Breast epithelium (tissue), 4 donors: ENCODE measurements around the gene NSL1. TPM values are rescaled to one million over a fixed set of nuclear protein-coding genes. Genes with fewer than 3 reads are reported as not detected.
"Not testable (repeated sequence)": the region's sequence is repeated elsewhere in the genome, so short reads cannot be mapped to it uniquely, and the experiment has no call there.

Experiments
- DNase-seq, 2 donors: peaks; one replicate each; pipeline ENCODE4 v3.0.0-alpha.2; 2019; ENCODE audit warnings: low spot score in 2 of 2
- H3K27ac ChIP-seq, 2 donors: fragments of 200-600 bp; sonication (generic) in 1 of 2; one replicate each; pipeline ENCODE4 v1.5.1; 2016 to 2019; ENCODE audit warnings: mild to moderate bottlenecking in 1 of 2
- H3K27me3 ChIP-seq, 2 donors: fragments of 200-600 bp; sonication (generic) in 1 of 2; one replicate each; pipeline versions ENCODE4 v1.5.1 to v1.6.0; 2017 to 2019; ENCODE audit warnings: control low read depth in 1 of 2, mild to moderate bottlenecking in 1 of 2
- H3K36me3 ChIP-seq: fragments of 200-600 bp; one replicate; pipeline ENCODE4 v1.5.1; 2019
- H3K4me1 ChIP-seq, 2 donors: fragments of 200-600 bp; sonication (generic); one replicate each; pipeline ENCODE4 v1.5.1; 2016 to 2019; ENCODE audit warnings: control low read depth in 1 of 2
- H3K4me3 ChIP-seq, 3 donors: fragments of 200-600 bp; sonication (generic); 1 replicate in 2 of 3; 2 replicates in 1 of 3; pipeline ENCODE4 v1.5.1; 2016 to 2019; ENCODE audit warnings: mild to moderate bottlenecking in 3 of 3, moderate library complexity in 2 of 3
- H3K9me3 ChIP-seq, 2 donors: fragments of 200-600 bp; sonication (generic) in 1 of 2; one replicate each; pipeline ENCODE4 v1.5.1; 2016 to 2019; ENCODE audit warnings: control low read depth in 1 of 2
- POLR2A ChIP-seq: fragments of 450-650 bp; IDR thresholded peaks from one replicate; pipeline ENCODE4 v1.6.1; 2016; ENCODE audit warnings: antibody characterized with exemption, mild to moderate bottlenecking, moderate library complexity
- POLR2AphosphoS5 ChIP-seq, 3 donors: sonication (generic); formaldehyde crosslinking; IDR thresholded peaks; one replicate each; pipeline ENCODE4 v1.6.1; 2017; ENCODE audit warnings: antibody characterized with exemption in 3 of 3
- intact Hi-C: fragments of 100-400 bp; cut with DNase I; formaldehyde crosslinking; loops from one replicate; pipeline ENCODE4 v1.15.1; 2023; ENCODE audit warnings: low total_unique reads
- total RNA-seq, 3 donors: library from RNA; depleted of rRNA; stranded (reverse); fragments of >200 nt; gene quantifications; one replicate each; pipeline ENCODE4 v1.1.0, GENCODE V29; 2016
- TF ChIP-seq, protein P1 (sequence below), 3 donors: fragments of 450-650 bp; IDR thresholded peaks; one replicate each; pipeline ENCODE4 v1.5.1; 2016 to 2017; ENCODE audit warnings: antibody characterized with exemption in 3 of 3, mild to moderate bottlenecking in 3 of 3, moderate library complexity in 3 of 3

The NSL1 gene, protein sequence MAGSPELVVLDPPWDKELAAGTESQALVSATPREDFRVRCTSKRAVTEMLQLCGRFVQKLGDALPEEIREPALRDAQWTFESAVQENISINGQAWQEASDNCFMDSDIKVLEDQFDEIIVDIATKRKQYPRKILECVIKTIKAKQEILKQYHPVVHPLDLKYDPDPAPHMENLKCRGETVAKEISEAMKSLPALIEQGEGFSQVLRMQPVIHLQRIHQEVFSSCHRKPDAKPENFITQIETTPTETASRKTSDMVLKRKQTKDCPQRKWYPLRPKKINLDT
- 10 to 100 TPM; 28.5 to 47.5 (median 44.6) TPM for total RNA-seq

GRCh38 chr1:212791676-212792395 is at the start of gene NSL1, which contains the start of gene TATDN3:
TSS of gene NSL1 (minus strand) at chr1:212791777. CDS start at chr1:212791763, 14 bp downstream.
TSS of gene TATDN3 (plus strand) at chr1:212791894. CDS start at chr1:212791922, 28 bp downstream.
- no peaks in the 10 kb centered on the region for H3K27me3 ChIP-seq
- peak within 1 kb of the TSS; percentile 90 to 97 for H3K27ac ChIP-seq
- intact Hi-C loops, result no loop called here
- no peaks in the 10 kb centered on the region for H3K36me3 ChIP-seq
- H3K4me1 ChIP-seq, result peaks cover 0 to 11% of the 10 kb centered on the region in 2 donors
- TF ChIP-seq POLR2AphosphoS5 (IDR thresholded peaks at IDR 0.05), result peak; percentile 86 to 92 (median 91)
- TF ChIP-seq, protein P1, sequence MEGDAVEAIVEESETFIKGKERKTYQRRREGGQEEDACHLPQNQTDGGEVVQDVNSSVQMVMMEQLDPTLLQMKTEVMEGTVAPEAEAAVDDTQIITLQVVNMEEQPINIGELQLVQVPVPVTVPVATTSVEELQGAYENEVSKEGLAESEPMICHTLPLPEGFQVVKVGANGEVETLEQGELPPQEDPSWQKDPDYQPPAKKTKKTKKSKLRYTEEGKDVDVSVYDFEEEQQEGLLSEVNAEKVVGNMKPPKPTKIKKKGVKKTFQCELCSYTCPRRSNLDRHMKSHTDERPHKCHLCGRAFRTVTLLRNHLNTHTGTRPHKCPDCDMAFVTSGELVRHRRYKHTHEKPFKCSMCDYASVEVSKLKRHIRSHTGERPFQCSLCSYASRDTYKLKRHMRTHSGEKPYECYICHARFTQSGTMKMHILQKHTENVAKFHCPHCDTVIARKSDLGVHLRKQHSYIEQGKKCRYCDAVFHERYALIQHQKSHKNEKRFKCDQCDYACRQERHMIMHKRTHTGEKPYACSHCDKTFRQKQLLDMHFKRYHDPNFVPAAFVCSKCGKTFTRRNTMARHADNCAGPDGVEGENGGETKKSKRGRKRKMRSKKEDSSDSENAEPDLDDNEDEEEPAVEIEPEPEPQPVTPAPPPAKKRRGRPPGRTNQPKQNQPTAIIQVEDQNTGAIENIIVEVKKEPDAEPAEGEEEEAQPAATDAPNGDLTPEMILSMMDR (IDR thresholded peaks at IDR 0.05), result no peak
- TF ChIP-seq POLR2A, result peak; percentile 76
- DNase-seq, result peak; percentile 81 to 89
- no peaks in the 10 kb centered on the region for H3K9me3 ChIP-seq
- peak within 1 kb of the TSS; percentile 74 to 96 (median 75) for H3K4me3 ChIP-seq

GRCh38 chr1:212838145-212838544 is 46.6 kb upstream of the NSL1 start:
- Histone ChIP-seq H3K4me3 (no peak overlapping the region), H3K27me3 (no peaks in the 10 kb centered on the region), H3K27ac (no peak overlapping the region), H3K36me3 (no peaks in the 10 kb centered on the region), H3K9me3 (no peaks in the 10 kb centered on the region), H3K4me1 (no peaks in the 10 kb centered on the region)
- no peak for TF ChIP-seq POLR2AphosphoS5 (IDR thresholded peaks at IDR 0.05)
- TF ChIP-seq, protein P1 (IDR thresholded peaks at IDR 0.05), result no peak
- no peak for TF ChIP-seq POLR2A
- intact Hi-C loops, result no loop called here
- no peak for DNase-seq

GRCh38 chr1:212833211-212834207 is 41.9 kb upstream of the NSL1 start:
- H3K4me3 ChIP-seq, H3K27ac ChIP-seq, H3K4me1 ChIP-seq, H3K36me3 ChIP-seq, DNase-seq, intact Hi-C loops, H3K27me3 ChIP-seq, H3K9me3 ChIP-seq: not testable (repeated sequence)

GRCh38 chr1:212828395-212828794 is 36.8 kb upstream of the NSL1 start:
- Histone ChIP-seq H3K9me3 (peaks cover 0 to 14% of the 10 kb centered on the region in 2 donors), H3K27me3 (no peaks in the 10 kb centered on the region), H3K27ac (no peak overlapping the region), H3K4me3 (no peak overlapping the region), H3K36me3 (no peaks in the 10 kb centered on the region), H3K4me1 (no peaks in the 10 kb centered on the region)
- no peak for TF ChIP-seq POLR2AphosphoS5 (IDR thresholded peaks at IDR 0.05)
- TF ChIP-seq POLR2A, result no peak
- TF ChIP-seq, protein P1 (IDR thresholded peaks at IDR 0.05), result no peak
- intact Hi-C loops, result no loop called here
- DNase-seq, result no peak

GRCh38 chr1:212827831-212828278 is 36.3 kb upstream of the NSL1 start:
- TF ChIP-seq, protein P1 (IDR thresholded peaks at IDR 0.05), result no peak
- TF ChIP-seq POLR2AphosphoS5 (IDR thresholded peaks at IDR 0.05) (no peak), POLR2A (no peak)
- intact Hi-C loops, result no loop called here
- Histone ChIP-seq H3K27me3 (no peaks in the 10 kb centered on the region), H3K36me3 (no peaks in the 10 kb centered on the region), H3K27ac (no peak overlapping the region), H3K4me3 (no peak overlapping the region), H3K9me3 (peaks cover 0 to 14% of the 10 kb centered on the region in 2 donors), H3K4me1 (no peaks in the 10 kb centered on the region)
- DNase-seq, result no peak
